GM12878 (cell line): Measurements from ENCODE around the gene TNRC6B. TPM values are rescaled to one million over a fixed set of nuclear protein-coding genes. Genes with fewer than 3 reads are reported as not detected.
A peak's percentile ranks its signal among the peaks of the same experiment; 100 is the strongest.

Experiments used
- ATF7 ChIP-seq: fragments of 450-650 bp; IDR thresholded peaks from 2 replicates; pipeline ENCODE4 v1.6.1; 2016; ENCODE audit warnings: low read depth, mild to moderate bottlenecking
- BHLHE40 ChIP-seq, 2 experiments: fragments of 450-650 bp in 1 of 2; IDR thresholded peaks; 2 replicates each; pipeline ENCODE4 v1.6.1; 2011 to 2017; ENCODE audit warnings: low read depth in 2 of 2, borderline replicate concordance in 1 of 2, improper control_type of control experiment in 1 of 2, low read length in 1 of 2, mild to moderate bottlenecking in 1 of 2
- CREB1 ChIP-seq: IDR thresholded peaks from 2 replicates; pipeline ENCODE4 v1.6.1; 2012; ENCODE audit warnings: low read depth, mild to moderate bottlenecking, inconsistent platforms
- E2F8 ChIP-seq: fragments of 450-650 bp; IDR thresholded peaks from 2 replicates; pipeline ENCODE4 v1.6.1; 2018; ENCODE audit warnings: mild to moderate bottlenecking, low read depth, moderate library complexity; ENCODE audit not compliant: partially characterized antibody
- FOS ChIP-seq: IDR thresholded peaks from 3 replicates; pipeline ENCODE4 v1.6.1; 2011; ENCODE audit warnings: borderline replicate concordance; ENCODE audit not compliant: insufficient read length; ENCODE audit errors: extremely low read depth
- FOXM1 ChIP-seq: IDR thresholded peaks from 2 replicates; pipeline ENCODE4 v1.6.1; 2012; ENCODE audit warnings: low read depth, mild to moderate bottlenecking, inconsistent platforms, low read length, moderate library complexity
- HDGF ChIP-seq: fragments of 450-650 bp; IDR thresholded peaks from 2 replicates; pipeline ENCODE4 v1.6.1; 2016; ENCODE audit warnings: antibody characterized with exemption
- IRF5 ChIP-seq: fragments of 450-650 bp; IDR thresholded peaks from 2 replicates; pipeline ENCODE4 v1.6.1; 2017; ENCODE audit warnings: borderline replicate concordance
- MEF2B ChIP-seq: fragments of 450-650 bp; IDR thresholded peaks from 2 replicates; pipeline ENCODE4 v1.6.1; 2018; ENCODE audit warnings: mild to moderate bottlenecking, moderate library complexity; ENCODE audit not compliant: partially characterized antibody, poor library complexity, severe bottlenecking
- MTA2 ChIP-seq: fragments of 450-650 bp; IDR thresholded peaks from 2 replicates; pipeline ENCODE4 v1.6.1; 2016; ENCODE audit warnings: low read depth, mild to moderate bottlenecking, moderate library complexity
- NFXL1 ChIP-seq: fragments of 450-650 bp; IDR thresholded peaks from 2 replicates; pipeline ENCODE4 v1.6.1; 2017; ENCODE audit warnings: antibody characterized with exemption, mild to moderate bottlenecking, borderline replicate concordance
- REST ChIP-seq: IDR thresholded peaks from 2 replicates; pipeline ENCODE4 v1.6.1; 2012; ENCODE audit warnings: mild to moderate bottlenecking, low read depth, low read length
- RFX5 ChIP-seq: IDR thresholded peaks from 2 replicates; pipeline ENCODE4 v1.6.1; 2011; ENCODE audit warnings: low read depth, low read length, improper control_type of control experiment
- TCF3 ChIP-seq: IDR thresholded peaks from 2 replicates; pipeline ENCODE4 v1.6.1; 2012; ENCODE audit warnings: low read depth, mild to moderate bottlenecking, low read length, borderline replicate concordance; ENCODE audit not compliant: insufficient read depth
- ZNF592 ChIP-seq: fragments of 450-650 bp; IDR thresholded peaks from 2 replicates; pipeline ENCODE4 v1.6.1; 2017; ENCODE audit warnings: mild to moderate bottlenecking, moderate library complexity
- ZZZ3 ChIP-seq: IDR thresholded peaks from 2 replicates; pipeline ENCODE4 v1.6.1; 2011; ENCODE audit warnings: low read depth; ENCODE audit not compliant: control insufficient read depth, insufficient read length
- polyA plus RNA-seq, 11 experiments: library from polyadenylated mRNA; depleted of rRNA in 4 of 11; unstranded in 6 of 11; stranded (reverse) in 5 of 11; fragments of >200 nt; fragmentation: Nextera tagmentation in 4 of 11; fragmentation: Illumina TruSeq in 1 of 11; extraction: Ambion mirVana in 4 of 11; extraction: Trizol in 1 of 11; gene quantifications; 1 replicate in 1 of 11; 2 replicates in 10 of 11; pipeline versions ENCODE4 v1.2.1 to v1.2.3, GENCODE V29; 2011 to 2016; ENCODE audit warnings: inconsistent platforms in 2 of 11, missing spikeins in 2 of 11, low read depth in 1 of 11
- total RNA-seq, 4 experiments: library from RNA; depleted of rRNA in 3 of 4; stranded (reverse); fragments of >200 nt in 3 of 4; fragmentation: Illumina TruSeq in 1 of 4; extraction: Trizol in 1 of 4; gene quantifications; 2 replicates each; pipeline versions ENCODE4 v1.2.1 to v1.2.3, GENCODE V29; 2013 to 2021

Gene TNRC6B
- total and polyA plus RNA-seq, 10 of the 15 experiments (the other 5 are each of a cell fraction or from before 2014, with no cell fraction given): 3.6 to 32.8 (median 16.4) TPM

GRCh38 chr22:40346185-40347118 is 168.7 kb downstream of the TNRC6B start, which contains the start of gene ADSL (continued):
- TF ChIP-seq ZZZ3 (no peak), IRF5 (no peak), FOXM1 (no peak), E2F8 (peak; percentile 83), MTA2 (no peak), MEF2B (no peak), ZNF592 (no peak), FOS (no peak), NFXL1 (no peak), TCF3 (0 out of 2 replicates have a peak, but pooled peaks have one; percentile 78), RFX5 (no peak), HDGF (0 out of 2 replicates have a peak, but pooled peaks have one; percentile 37), CREB1 (peak; percentile 60), REST (no peak), BHLHE40 (IDR thresholded peaks at IDR 0.05; ENCODE audit: borderline replicate concordance in 1 of 2, low read depth in 2 of 2, low read length in 1 of 2) (peak; percentile 99 to 100), ATF7 (peak; percentile 86)
